ENCODE results near the gene COL23A1.

- TF ChIP-seq EZH2 (IDR thresholded peaks at IDR 0.05) (no peak), POLR2AphosphoS5 (IDR thresholded peaks at IDR 0.05; ENCODE audit: borderline replicate concordance, low read depth, low read length) (no peak), FOXP2 (optimal IDR thresholded peaks at IDR 0.05; ENCODE audit: control extremely low read depth, extremely low read length, insufficient read depth) (no peak)
Measured at GRCh38 chr5:178466342-178466741, 123.9 kb downstream of the COL23A1 start.

All from SK-N-MC (cell line).